ENCODE results near the gene FAM47A.

FAM47A gene

DNA sequence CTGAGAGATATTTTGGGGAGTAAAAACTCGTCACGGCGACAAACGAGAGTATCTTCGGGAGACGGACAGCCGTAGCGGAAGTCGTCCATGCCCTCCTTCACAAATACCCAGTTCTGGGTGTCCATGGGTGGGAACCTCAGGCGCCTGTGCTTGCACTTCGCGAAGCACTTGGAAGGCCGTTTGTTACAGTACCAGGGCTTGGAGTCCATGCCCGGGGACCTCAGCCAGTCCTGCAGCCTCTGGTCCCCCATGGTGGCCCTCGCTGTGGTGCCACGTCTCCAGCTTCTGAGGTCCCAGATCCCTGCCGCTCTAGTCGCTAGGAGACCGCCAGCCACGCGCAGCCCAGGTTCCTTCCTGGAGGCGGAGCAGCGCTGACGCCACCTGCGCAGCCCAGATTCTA is at the start of gene FAM47A:
TSS of gene FAM47A (minus strand) at position 287 of the 400 bp plus-strand sequence. CDS start at position 251, 36 bp downstream.
- no peak for DNase-seq (ENCODE audit: low read depth)

DNA sequence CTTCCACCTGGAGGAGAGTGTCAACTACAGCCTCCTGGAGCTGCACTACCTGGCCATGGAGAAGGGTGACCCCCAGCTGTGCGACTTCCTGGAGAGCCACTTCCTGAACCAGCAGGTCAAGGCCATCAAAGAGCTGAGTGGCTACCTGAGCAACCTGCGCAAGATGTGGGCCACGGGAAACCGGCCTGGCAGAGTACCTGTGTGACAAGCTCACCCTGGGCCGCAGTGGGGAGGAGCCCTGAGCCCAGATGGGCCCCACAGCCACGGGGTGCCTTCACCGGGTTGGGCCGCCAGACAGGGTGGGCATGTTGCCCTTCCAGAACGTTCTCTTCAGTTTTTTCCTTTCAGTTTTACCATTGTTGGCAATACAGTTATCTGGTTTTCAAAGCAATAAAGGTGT is 15.2 kb upstream of the FAM47A start:
- no peak for DNase-seq (ENCODE audit: low read depth)

DNA sequence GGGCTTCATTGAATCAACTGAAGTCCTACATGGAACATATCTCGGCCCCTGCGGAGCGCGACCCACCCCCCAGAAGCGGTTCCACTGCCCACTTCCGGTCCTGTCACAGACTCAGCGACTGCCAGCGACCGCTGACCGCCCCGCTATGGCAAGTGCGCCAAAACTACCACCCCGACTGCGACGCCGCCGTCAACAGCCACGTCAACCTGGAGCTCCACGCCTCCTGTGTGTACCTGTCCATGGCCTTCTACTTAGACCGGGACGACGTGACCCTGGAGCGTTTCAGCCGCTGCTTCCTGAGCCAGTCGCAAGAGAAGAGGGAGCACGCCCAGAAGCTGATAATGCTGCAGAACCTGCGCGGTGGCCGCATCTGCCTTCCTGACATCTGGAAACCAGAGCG is 14.8 kb upstream of the FAM47A start:
- no peak for DNase-seq (ENCODE audit: low read depth)

DNA sequence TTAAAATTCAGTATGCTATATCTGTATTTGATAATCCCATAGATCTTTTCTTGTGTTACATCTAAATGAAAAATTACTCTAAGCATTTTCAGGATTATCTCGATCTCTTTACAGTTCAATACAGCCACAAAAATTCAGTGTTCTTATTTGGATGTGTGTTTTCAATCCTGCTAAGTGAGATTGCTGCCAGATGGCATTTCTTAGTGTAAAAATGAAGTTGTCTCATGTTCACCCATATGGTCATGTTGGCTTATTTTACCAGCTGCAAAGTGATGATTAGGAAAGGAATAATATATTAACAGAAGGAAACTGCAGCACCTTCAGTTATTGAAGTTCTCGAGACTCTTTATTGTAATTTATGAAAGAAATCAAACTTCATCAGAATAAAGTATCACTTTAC is 12.1 kb upstream of the FAM47A start:
- no peak for DNase-seq (ENCODE audit: low read depth)

DNA sequence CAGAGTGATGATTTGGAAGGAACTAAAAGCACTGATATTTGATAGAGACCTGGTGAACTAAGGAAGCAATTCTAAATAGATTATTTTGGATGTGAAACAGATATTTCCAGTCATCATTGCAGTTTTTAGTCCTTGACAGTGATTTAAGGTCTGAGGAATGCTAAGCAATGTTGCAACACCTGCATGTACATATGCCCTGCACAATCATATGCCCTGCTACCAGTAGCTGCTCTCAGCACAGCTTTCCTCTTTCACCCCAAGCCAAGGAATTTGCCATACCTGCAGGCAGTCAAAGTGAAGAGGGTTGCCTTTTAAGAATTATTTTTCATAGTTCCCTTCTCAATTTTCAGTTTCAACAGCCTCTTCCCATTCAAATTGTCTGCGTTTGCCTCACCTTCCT is 8.7 kb upstream of the FAM47A start:
- no peak for DNase-seq (ENCODE audit: low read depth)

DNA sequence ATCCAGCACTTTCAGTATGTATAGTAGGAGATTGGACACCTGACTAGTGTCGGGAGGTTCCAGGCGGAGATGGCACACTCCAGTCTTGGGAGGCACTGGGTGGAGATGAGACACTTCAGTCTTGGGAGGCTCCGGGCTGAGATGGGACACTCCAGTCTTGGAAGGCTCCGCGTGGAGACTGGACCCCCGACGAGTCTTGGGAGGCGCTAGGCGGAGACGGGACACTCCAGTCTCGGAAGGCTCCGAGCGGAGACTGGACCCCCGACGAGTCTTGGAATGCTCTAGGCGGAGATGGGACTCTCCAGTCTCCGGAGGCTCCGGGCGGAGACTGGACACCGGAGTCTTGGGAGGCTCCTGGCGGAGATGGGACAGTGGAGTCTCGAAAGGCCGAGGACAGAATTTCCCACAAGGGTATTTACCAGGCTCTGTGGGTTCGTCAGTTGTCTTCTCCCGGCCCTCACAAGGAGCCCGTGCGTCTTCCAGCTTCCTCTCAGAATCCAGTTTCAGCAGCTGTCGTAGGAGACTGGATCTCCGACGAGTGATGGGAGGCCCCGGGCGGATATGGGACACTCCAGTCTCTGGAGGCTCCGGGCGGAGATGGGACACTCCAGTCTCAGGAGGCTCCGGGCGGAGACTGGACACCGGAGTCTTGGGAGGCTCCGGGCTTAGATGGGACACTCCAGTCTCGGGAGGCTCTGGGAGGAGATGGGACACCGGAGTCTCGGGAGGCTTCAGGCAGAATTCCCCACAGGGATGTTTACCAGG is 952 bp downstream of the FAM47A start:
- DNase-seq (ENCODE audit: low read depth): no peak

DNA sequence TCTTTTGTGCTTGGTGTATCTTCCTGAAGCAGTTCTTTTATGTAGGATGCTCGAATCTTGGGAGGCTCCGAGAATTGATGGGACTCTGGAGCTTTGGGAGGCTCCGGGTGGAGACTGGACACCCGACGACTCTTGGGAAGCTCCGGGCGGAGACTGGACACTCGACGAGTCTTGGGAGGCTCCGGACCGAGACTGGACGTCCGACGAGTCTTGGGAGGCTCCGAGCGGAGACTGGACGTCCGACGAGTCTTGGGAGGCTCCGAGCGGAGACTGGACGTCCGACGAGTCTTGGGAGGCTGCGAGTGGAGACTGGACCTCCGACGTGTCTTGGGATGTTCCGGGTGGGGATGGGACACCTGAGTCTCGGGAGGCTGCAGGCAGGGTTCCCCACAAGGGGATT is 1.6 kb downstream of the FAM47A start:
- no peak for DNase-seq (ENCODE audit: low read depth)

DNA sequence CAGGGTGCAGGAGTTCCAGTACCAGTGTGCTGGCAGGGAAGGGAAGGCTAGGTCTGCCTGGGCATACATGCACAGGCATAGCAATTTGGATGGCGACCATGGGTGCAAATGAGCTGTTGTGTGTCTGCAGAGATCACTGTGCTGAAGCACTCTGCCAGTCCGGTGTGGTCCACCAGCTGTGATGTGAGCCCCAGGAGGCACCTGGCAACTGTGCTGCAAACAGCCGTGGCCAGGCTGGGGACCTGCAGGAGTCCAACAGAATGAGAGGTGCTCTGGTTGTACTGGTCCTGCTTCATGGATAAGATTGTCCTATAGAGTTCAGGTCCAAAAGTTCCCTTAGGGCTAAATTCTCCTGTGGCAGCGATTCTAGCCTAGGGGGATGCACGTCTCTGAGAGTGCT is 6.1 kb downstream of the FAM47A start:
- DNase-seq (ENCODE audit: low read depth): no peak

DNA sequence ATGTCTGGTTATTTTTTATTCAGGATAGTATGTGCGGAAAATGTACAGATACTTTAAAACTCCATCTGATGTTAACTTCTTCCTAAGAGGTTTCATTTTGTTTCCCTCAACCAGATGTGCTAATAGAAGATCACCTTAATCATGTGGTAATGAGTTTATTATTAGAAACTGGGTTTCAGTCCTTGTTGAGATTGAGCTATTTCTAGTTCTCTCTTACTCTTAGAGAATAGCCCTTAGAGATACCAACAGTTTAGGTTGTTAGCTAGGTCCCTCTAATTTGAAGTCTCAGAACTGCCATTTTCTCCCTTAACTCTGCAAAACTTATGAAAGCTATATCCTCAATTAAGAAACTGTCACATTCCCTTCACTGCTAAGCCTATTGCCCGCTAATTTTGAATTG is 13.0 kb downstream of the FAM47A start:
- no peak for DNase-seq (ENCODE audit: low read depth)

DNA sequence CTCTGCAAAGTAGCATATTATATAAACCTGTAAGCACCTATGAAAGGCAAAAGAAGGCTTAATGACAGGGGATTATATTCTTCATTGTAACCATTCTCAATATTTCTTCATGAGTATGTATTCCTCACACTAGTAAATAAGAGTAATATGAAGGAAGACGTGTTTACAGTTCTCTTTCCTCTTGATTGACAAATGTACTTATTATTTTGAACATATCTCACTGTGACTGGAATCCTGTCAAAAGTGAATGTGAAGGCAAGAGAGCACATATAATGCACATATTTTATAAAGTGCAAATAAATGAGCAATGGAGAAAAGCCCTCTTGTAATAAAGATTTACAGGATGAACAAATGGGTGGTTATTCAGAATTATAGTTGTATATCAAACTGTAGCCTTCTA is 19.7 kb downstream of the FAM47A start:
- no peak for DNase-seq (ENCODE audit: low read depth)
